Amniotic stem cell (primary cell): ENCODE data around the gene SF3A2.

Experiments used
- DNase-seq: peaks from one replicate; lab custom pipeline; 2025; lab: John Stamatoyannopoulos, UW

SF3A2 gene

GRCh38 chr19:2240881-2241760 is 4.5 kb downstream of the SF3A2 start:
- no peak for DNase-seq

DNA sequence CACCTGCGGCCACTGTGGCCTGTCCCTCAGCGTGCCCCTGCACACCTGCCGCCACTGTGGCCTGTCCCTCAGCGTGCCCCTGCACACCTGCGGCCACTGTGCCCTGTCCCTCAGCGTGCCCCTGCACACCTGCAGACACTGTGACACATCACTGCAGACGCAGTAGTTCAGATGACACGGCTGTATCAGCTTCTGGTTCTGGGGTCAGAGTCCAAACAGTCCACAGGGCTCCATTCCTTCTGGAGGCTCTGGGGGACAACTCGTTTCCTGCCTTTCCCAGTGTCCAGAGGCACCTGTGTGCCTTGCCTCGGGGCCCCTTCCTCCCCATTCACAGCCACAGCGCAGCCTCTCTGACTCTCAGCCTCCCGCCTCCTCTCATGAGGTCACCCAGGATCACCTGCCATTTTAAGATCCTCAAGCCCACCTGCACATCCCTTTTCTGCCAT is 5.5 kb downstream of the SF3A2 start:
- DNase-seq = no peak

- DNase-seq = no peak
Measured at GRCh38 chr19:2242816-2243215, 6.2 kb downstream of the SF3A2 start.

GRCh38 chr19:2243274-2244124 is 6.9 kb downstream of the SF3A2 start:
- DNase-seq = no peak

DNA sequence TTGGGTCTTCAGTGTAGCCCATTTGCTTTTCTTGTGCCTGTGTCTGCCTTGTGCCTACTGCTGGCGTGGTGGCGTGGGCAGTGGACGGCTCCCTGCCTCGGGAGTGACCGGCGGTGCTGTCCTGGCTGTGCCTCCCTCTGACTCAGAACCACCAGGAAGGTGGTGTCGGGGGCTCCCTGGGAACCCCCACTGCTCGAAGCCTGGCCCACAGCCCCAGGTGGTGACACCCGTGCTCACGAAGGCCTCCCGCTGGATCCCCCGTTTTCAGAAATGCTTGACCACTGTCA is 7.4 kb downstream of the SF3A2 start:
- DNase-seq = no peak

- no peak for DNase-seq
Measured at GRCh38 chr19:2244486-2244885, 7.9 kb downstream of the SF3A2 start.

DNA sequence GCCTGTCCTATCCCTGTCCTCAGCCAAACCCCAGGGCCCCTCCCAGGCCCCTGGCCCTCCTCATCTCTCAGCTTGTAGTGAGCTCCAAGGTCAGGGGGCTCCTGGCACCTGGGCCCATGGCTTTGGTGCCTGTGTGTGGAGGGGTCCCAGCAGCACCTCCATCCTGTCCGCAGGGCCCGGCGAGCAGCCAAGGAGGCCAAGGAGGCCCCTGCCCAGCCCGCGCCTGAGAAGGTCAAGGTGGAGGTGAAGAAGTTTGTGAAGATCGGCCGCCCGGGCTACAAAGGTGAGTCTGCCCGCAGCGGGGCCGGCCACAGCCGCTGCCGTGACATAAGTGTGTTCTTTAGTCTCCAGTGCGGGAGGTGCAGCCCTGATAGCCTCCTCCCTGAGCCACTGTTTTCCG is 8.6 kb downstream of the SF3A2 start:
- no peak for DNase-seq

DNA sequence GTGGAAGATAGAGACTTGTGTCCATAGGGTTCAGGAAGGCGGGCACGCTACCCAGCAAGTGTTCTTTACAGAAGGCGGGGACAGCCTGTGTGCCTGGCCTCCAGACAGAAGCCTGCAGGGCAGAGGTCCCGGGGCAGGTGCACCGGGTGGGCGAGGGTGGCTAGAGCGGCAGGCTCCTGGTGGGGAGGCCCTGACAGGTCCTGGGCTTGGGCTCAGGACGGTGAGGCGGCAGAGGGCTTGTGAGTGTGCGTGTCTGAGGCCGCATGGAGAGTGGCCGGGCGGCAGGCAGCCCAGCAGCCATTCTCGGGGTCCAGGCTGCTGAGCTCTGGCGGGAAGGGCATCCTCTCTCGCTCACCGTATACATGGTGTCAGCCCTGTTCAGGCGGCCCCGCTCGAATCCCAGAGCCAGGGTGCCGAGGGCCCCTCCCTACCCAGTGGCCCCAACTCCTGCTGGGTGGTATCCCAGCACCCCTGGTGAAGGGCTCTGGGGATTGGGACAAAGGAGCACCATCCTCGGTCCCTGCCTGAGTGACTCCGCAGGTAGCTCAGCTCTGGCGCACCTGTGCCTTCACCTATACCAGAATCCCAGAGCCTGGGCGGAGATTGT is 9.5 kb downstream of the SF3A2 start:
- DNase-seq = no peak

GRCh38 chr19:2246801-2247361 is 10.3 kb downstream of the SF3A2 start:
- DNase-seq = no peak

DNA sequence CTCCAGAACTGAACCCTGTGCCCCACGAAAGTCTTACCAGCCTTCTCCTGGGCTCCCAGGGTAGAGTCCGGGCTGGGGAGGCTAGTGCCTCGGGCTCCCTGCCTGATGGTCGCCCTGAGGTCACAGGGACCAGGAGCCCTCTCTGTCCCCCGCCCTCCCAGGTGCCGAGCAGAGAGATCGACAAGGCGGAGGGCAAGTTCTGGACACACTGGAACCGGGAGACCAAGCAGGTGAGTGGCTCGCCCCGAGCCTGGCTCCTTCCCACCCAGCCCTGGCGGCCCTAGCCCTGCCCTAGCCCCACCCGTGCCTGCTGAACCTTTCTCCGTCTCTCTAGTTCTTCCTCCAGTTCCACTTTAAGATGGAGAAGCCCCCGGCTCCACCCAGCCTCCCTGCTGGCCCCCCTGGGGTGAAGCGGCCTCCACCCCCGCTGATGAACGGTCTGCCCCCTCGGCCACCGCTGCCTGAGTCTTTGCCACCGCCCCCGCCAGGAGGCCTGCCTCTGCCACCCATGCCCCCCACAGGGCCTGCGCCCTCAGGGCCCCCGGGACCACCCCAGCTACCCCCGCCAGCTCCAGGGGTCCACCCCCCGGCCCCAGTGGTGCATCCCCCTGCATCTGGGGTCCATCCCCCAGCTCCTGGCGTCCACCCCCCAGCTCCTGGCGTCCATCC is 10.9 kb downstream of the SF3A2 start:
- no peak for DNase-seq

DNA sequence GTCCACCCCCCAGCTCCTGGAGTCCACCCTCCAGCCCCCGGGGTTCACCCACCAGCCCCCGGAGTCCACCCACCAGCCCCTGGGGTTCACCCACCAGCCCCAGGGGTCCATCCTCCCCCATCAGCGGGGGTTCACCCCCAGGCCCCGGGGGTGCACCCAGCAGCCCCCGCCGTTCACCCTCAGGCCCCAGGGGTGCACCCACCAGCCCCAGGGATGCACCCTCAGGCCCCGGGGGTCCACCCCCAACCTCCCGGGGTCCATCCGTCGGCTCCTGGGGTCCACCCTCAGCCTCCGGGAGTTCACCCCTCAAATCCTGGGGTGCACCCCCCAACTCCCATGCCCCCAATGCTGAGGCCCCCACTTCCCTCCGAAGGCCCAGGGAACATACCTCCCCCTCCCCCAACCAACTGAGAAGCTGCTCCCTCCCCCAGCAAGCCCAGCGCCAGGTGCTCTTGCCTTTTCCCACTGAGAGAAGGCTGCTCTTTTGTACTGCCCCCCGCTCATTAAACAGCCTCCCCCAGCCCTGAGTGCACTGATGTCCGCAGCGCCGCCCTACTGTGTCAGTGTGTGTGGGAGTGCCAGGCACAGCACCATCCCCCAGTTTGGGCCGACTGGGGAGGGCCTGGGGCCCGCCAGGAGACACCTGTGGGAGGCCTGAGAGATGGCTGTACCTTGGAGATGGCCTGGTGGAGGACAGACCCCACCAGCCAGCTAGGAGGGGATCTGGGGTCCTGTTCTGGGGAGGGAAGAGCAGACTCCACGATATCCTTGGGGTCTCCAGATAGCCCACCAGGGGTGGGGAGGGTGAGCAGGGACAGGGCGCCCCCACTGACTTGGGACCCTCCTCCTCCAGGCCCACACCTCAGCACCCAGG is 11.7 kb downstream of the SF3A2 start:
- DNase-seq = no peak

GRCh38 chr19:2249010-2249866 is 12.6 kb downstream of the SF3A2 start, which contains the start of gene AMH:
AMH (plus strand) TSS chr19:2249323; CDS start chr19:2249333, 10 bp downstream.
- DNase-seq = no peak

GRCh38 chr19:2249880-2250765 is 13.5 kb downstream of the SF3A2 start:
- DNase-seq = no peak

DNA sequence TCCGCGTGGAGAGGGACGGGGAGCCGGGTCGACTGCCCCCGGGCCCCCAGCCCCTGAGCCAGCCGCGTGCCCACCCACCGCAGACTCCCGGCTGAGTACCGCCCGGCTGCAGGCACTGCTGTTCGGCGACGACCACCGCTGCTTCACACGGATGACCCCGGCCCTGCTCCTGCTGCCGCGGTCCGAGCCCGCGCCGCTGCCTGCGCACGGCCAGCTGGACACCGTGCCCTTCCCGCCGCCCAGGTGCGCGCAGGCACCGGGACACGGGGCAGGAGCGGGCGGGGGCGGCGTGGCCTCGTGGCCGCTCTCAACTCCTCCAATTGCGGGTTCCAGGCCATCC is 14.1 kb downstream of the SF3A2 start:
- DNase-seq = no peak

- DNase-seq = no peak
Measured at GRCh38 chr19:2251106-2252054, 14.8 kb downstream of the SF3A2 start.

- DNase-seq = no peak
Measured at GRCh38 chr19:2252055-2252796, 15.6 kb downstream of the SF3A2 start.

GRCh38 chr19:2252797-2253105 is 16.1 kb downstream of the SF3A2 start:
- no peak for DNase-seq
